HCT116 (cell line): ENCODE data around the gene KLRF2. TPM values are rescaled to one million over a fixed set of nuclear protein-coding genes. Genes with fewer than 3 reads are reported as not detected.

Source experiments
- ATAC-seq: fragments of 200-7000 bp; cut with Tn5 transposase; 2 replicates; pipeline ENCODE4 v1.9.1; 2020; ENCODE audit warnings: mild to moderate bottlenecking, moderate library complexity
- BruUV-seq: library from RNA; stranded (reverse); fragments of 400-500 nt; replicated peaks from 2 replicates; lab custom pipeline; 2021; lab: Mats Ljungman, UMichigan
- CTCF ChIA-PET: fragments of 300-600 bp; sonication (Branson Sonifier 250); formaldehyde crosslinking; loops from one replicate; lab custom pipeline; 2021; ENCODE audit warnings: antibody characterized with exemption; lab: Charles Lee
- POLR2A ChIA-PET: fragments of 300-600, 350-600 bp; sonication (Branson Sonifier 250); formaldehyde crosslinking; loops from one replicate; lab custom pipeline; 2021; ENCODE audit warnings: antibody characterized with exemption; lab: Charles Lee
- RAD21 ChIA-PET, 2 experiments: fragments of 300-600 bp; sonication (Branson Sonifier 250); formaldehyde crosslinking; loops; one replicate each; lab custom pipeline; 2023; ENCODE audit warnings: low total read pairs in 2 of 2; ENCODE audit not compliant: uncharacterized antibody in 2 of 2, unreplicated experiment in 2 of 2, low non-redundant PET in 1 of 2; lab: Charles Lee
- DNase-seq: peaks from one replicate; pipeline ENCODE4 v3.0.0-alpha.2; 2010; ENCODE audit warnings: low read depth, low spot score
- H2AFZ ChIP-seq: fragments of 200-600 bp; shearing (Covaris generic), sonication (generic); 2 replicates; pipeline ENCODE4 v1.6.1; 2017; ENCODE audit warnings: low read depth, mixed run types, mixed read lengths, antibody characterized with exemption, low read length; ENCODE audit not compliant: poor library complexity, severe bottlenecking
- H3K27ac ChIP-seq: 2 replicates; pipeline ENCODE4 v1.5.1; 2012; ENCODE audit warnings: low read depth, low read length
- H3K27me3 ChIP-seq: fragments of 200-600 bp; sonication (generic); 2 replicates; pipeline ENCODE4 v1.6.1; 2016; ENCODE audit warnings: mixed run types, low read length, mixed read lengths; ENCODE audit not compliant: insufficient read depth
- H3K36me3 ChIP-seq, 2 experiments: fragments of 200-500 bp in 1 of 2; fragments of 200-600 bp in 1 of 2; sonication (Bioruptor generic) in 1 of 2; sonication (generic) in 1 of 2; 2 replicates each; pipeline versions ENCODE4 v1.5.1 to v1.6.1; 2014 to 2016; ENCODE audit warnings: low read length in 2 of 2, inconsistent platforms in 1 of 2, mixed read lengths in 1 of 2, mixed run types in 1 of 2; ENCODE audit not compliant: insufficient read depth in 2 of 2, control insufficient read depth in 1 of 2
- H3K4me1 ChIP-seq, 2 experiments: fragments of 200-600 bp in 1 of 2; sonication (generic) in 1 of 2; 2 replicates each; pipeline versions ENCODE4 v1.5.1 to v1.6.1; 2012 to 2017; ENCODE audit warnings: low read length in 2 of 2, inconsistent platforms in 1 of 2, mild to moderate bottlenecking in 1 of 2, mixed read lengths in 1 of 2, mixed run types in 1 of 2, moderate library complexity in 1 of 2; ENCODE audit not compliant: insufficient read depth in 2 of 2, control insufficient read depth in 1 of 2
- H3K4me2 ChIP-seq: fragments of 200-600 bp; sonication (generic); 2 replicates; pipeline ENCODE4 v1.6.1; 2017; ENCODE audit warnings: mixed run types, low read length, mixed read lengths
- H3K4me3 ChIP-seq, 2 experiments: fragments of 200-600 bp in 1 of 2; sonication (generic) in 1 of 2; replicated peaks in 1 of 2; 2 replicates each; pipeline ENCODE4 v1.5.1; 2011 to 2016; ENCODE audit warnings: low read length in 2 of 2, control low read depth in 1 of 2, low read depth in 1 of 2, mild to moderate bottlenecking in 1 of 2, mixed read lengths in 1 of 2, mixed run types in 1 of 2
- H3K79me2 ChIP-seq: fragments of 200-600 bp; sonication (generic); 2 replicates; pipeline ENCODE4 v1.6.1; 2017; ENCODE audit warnings: mild to moderate bottlenecking, mixed run types, low read length, moderate library complexity, mixed read lengths; ENCODE audit not compliant: insufficient read depth
- H3K9ac ChIP-seq: fragments of 200-600 bp; sonication (generic); 2 replicates; pipeline ENCODE4 v1.6.1; 2016; ENCODE audit warnings: low read length, mixed read lengths
- H3K9me2 ChIP-seq: fragments of 200-600 bp; sonication (generic), shearing (Covaris generic); 2 replicates; pipeline ENCODE4 v1.6.1; 2017; ENCODE audit warnings: mixed run types, mild to moderate bottlenecking, moderate library complexity; ENCODE audit not compliant: insufficient read depth
- H3K9me3 ChIP-seq, 2 experiments: fragments of 200-500 bp in 1 of 2; fragments of 200-600 bp in 1 of 2; sonication (Bioruptor generic) in 1 of 2; sonication (generic) in 1 of 2; 2 replicates each; pipeline ENCODE4 v1.6.1; 2014 to 2017; ENCODE audit warnings: low read length in 2 of 2, mixed read lengths in 2 of 2, inconsistent platforms in 1 of 2, low read depth in 1 of 2, mild to moderate bottlenecking in 1 of 2, mixed run types in 1 of 2, moderate library complexity in 1 of 2; ENCODE audit not compliant: control insufficient read depth in 1 of 2, insufficient read depth in 1 of 2
- H4K20me1 ChIP-seq: fragments of 200-600 bp; sonication (generic), shearing (Covaris generic); 2 replicates; pipeline ENCODE4 v1.6.1; 2017; ENCODE audit warnings: mixed run types, mild to moderate bottlenecking, moderate library complexity; ENCODE audit not compliant: insufficient read depth
- EGR1 ChIP-seq: IDR thresholded peaks from 2 replicates; pipeline ENCODE4 v1.6.1; 2012; ENCODE audit warnings: low read depth
- ELF1 ChIP-seq: IDR thresholded peaks from 2 replicates; pipeline ENCODE4 v1.6.1; 2012; ENCODE audit warnings: low read depth, borderline replicate concordance
- TCF7L2 ChIP-seq: IDR thresholded peaks from 2 replicates; pipeline ENCODE4 v1.7.0; 2011; ENCODE audit warnings: borderline replicate concordance, inconsistent platforms; ENCODE audit not compliant: insufficient read depth, insufficient read length; ENCODE audit errors: extremely low read depth
- intact Hi-C: fragments of 100-400 bp; cut with micrococcal nuclease; formaldehyde crosslinking; loops from 2 replicates; pipeline ENCODE4 v1.10.0; 2022
- total RNA-seq: library from RNA; stranded (reverse); gene quantifications from one replicate; pipeline ENCODE4 v1.2.1, GENCODE V29; 2021; ENCODE audit not compliant: unreplicated experiment
- TF ChIP-seq, protein P1 (sequence below), 3 experiments: fragments of 200-600 bp in 1 of 3; sonication (generic) in 1 of 3; IDR thresholded peaks in 2 of 3; conservative IDR thresholded peaks in 1 of 3; 2 replicates each; pipeline ENCODE4 v1.5.1; 2012 to 2017; ENCODE audit warnings: low read depth in 2 of 3, low read length in 2 of 3, antibody characterized with exemption in 1 of 3, borderline replicate concordance in 1 of 3, control low read depth in 1 of 3, mild to moderate bottlenecking in 1 of 3, mixed read lengths in 1 of 3, mixed run types in 1 of 3, moderate library complexity in 1 of 3; ENCODE audit not compliant: insufficient read depth in 1 of 3
- TF ChIP-seq, protein P2 (sequence below): IDR thresholded peaks from 2 replicates; pipeline ENCODE4 v1.6.1; 2012

The KLRF2 gene
- total RNA-seq, 1 experiment from 2014 or later = not detected

DNA sequence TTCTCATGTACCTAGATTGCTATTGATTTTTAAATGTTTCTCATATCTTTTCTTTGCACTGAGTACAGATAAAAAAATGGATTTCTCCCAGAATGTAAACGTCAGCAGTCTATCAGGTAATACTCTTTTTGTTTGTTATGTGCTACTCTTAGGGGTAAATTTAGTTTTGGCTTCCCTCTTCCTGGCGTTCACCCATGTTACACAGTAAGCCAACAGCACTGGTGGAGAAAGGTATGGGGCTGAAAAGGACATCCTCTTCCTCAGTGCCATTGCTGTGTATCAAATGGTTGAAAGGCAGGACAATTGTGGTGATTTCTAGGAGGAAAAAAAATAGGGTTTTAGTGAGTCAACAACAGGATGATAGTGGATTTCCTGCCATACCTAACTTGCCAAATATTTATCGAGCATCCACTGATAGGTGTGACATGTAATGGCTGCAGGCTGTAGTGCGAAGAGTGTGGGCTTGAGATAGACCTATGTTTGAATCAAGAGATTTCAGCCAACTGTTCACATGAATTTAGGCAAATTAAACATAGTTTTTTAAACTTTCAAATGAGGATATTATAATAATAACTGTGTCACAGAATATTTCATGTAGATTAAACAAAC lies 7.5 kb downstream of the KLRF2 start:
- DNase-seq (no peak), ATAC-seq (no peak)
- Histone ChIP-seq H3K9ac (no peak overlapping the region), H3K4me2 (no peak overlapping the region), H2AFZ (no peak overlapping the region), H3K4me1 (no peaks in the 10 kb centered on the region), H3K79me2 (no peaks in the 10 kb centered on the region), H4K20me1 (no peaks in the 10 kb centered on the region; the same call in 1 of the 2 replicates), H3K4me3 (no peak overlapping the region), H3K36me3 (no peaks in the 10 kb centered on the region), H3K9me3 (no peaks in the 10 kb centered on the region), H3K27me3 (peaks cover 17% of the 10 kb centered on the region), H3K9me2 (no peaks in the 10 kb centered on the region), H3K27ac (no peak overlapping the region)
- TF ChIP-seq, protein P1, sequence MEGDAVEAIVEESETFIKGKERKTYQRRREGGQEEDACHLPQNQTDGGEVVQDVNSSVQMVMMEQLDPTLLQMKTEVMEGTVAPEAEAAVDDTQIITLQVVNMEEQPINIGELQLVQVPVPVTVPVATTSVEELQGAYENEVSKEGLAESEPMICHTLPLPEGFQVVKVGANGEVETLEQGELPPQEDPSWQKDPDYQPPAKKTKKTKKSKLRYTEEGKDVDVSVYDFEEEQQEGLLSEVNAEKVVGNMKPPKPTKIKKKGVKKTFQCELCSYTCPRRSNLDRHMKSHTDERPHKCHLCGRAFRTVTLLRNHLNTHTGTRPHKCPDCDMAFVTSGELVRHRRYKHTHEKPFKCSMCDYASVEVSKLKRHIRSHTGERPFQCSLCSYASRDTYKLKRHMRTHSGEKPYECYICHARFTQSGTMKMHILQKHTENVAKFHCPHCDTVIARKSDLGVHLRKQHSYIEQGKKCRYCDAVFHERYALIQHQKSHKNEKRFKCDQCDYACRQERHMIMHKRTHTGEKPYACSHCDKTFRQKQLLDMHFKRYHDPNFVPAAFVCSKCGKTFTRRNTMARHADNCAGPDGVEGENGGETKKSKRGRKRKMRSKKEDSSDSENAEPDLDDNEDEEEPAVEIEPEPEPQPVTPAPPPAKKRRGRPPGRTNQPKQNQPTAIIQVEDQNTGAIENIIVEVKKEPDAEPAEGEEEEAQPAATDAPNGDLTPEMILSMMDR (IDR thresholded peaks at IDR 0.05 in 2 of 3, conservative IDR thresholded peaks at IDR 0.05 in 1 of 3; ENCODE audit: borderline replicate concordance in 1 of 3, insufficient read depth in 1 of 3, low read depth in 2 of 3, low read length in 2 of 3) = no peak
- TF ChIP-seq, protein P2, sequence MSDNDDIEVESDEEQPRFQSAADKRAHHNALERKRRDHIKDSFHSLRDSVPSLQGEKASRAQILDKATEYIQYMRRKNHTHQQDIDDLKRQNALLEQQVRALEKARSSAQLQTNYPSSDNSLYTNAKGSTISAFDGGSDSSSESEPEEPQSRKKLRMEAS = no peak
- TF ChIP-seq ELF1 = no peak
- no peak for TF ChIP-seq TCF7L2
- TF ChIP-seq EGR1 = no peak
- BruUV-seq = no TSS peak
- RAD21 ChIA-PET = no interaction called here
- POLR2A ChIA-PET = no interaction called here
- intact Hi-C loops = no loop called here
- CTCF ChIA-PET = no interaction called here
